H1 (cell line): ENCODE measurements around the gene CST9L.

Source experiments
- ATF3 ChIP-seq: IDR thresholded peaks from 2 replicates; pipeline ENCODE4 v1.6.1; 2011; ENCODE audit warnings: low read depth, mild to moderate bottlenecking, low read length; ENCODE audit not compliant: insufficient read depth
- CTCF ChIP-seq, 3 experiments: IDR thresholded peaks; 1 replicate in 2 of 3; 2 replicates in 1 of 3; pipeline versions ENCODE4 v1.5.1 to v1.6.1; 2011; ENCODE audit warnings: low read length in 3 of 3, mild to moderate bottlenecking in 3 of 3, inconsistent platforms in 2 of 3, low read depth in 1 of 3, moderate library complexity in 1 of 3; ENCODE audit not compliant: insufficient read depth in 1 of 3; ENCODE audit errors: control extremely low read depth in 1 of 3
- HDAC6 ChIP-seq: IDR thresholded peaks from one replicate; pipeline ENCODE4 v1.7.1; 2012; ENCODE audit warnings: low read depth, mild to moderate bottlenecking, inconsistent platforms, low read length, moderate library complexity
- POLR2AphosphoS5 ChIP-seq: IDR thresholded peaks from 2 replicates; pipeline ENCODE4 v1.6.1; 2011; ENCODE audit warnings: low read depth, low read length
- SP1 ChIP-seq: IDR thresholded peaks from 2 replicates; pipeline ENCODE4 v1.6.1; 2011; ENCODE audit warnings: low read depth, low read length
- USF2 ChIP-seq: IDR thresholded peaks from 2 replicates; pipeline ENCODE4 v1.6.1; 2011; ENCODE audit warnings: low read length, improper control_type of control experiment
- YY1 ChIP-seq: IDR thresholded peaks from 2 replicates; pipeline ENCODE4 v1.6.1; 2011; ENCODE audit warnings: low read depth, mild to moderate bottlenecking, low read length

- TF ChIP-seq CTCF (IDR thresholded peaks at IDR 0.05; ENCODE audit: control extremely low read depth in 1 of 3, insufficient read depth in 1 of 3, low read depth in 1 of 3, low read length in 3 of 3): no peak
- TF ChIP-seq YY1: no peak
- no peak for TF ChIP-seq ATF3
- TF ChIP-seq HDAC6: no peak
- no peak for TF ChIP-seq POLR2AphosphoS5
- no peak for TF ChIP-seq SP1
- TF ChIP-seq USF2: no peak
Measured at GRCh38 chr20:23532533-23532932, 35.8 kb downstream of the CST9L start.
